Measurements from ENCODE around the gene PSMB7.
A peak's percentile ranks its signal among the peaks of the same experiment; 100 is the strongest.

PSMB7 gene

GRCh38 chr9:124320062-124320973, 94.9 kb downstream of the PSMB7 start:
- peak; percentile 96 for TF ChIP-seq CTCF (conservative IDR thresholded peaks at IDR 0.05; ENCODE audit: low read depth, low read length)
- DNase-seq (ENCODE audit: low read depth): no peak
- H3K4me3 ChIP-seq (ENCODE audit: low read length): no peak overlapping the region

GRCh38 chr9:124315882-124316281, 99.4 kb downstream of the PSMB7 start:
- TF ChIP-seq CTCF (conservative IDR thresholded peaks at IDR 0.05; ENCODE audit: low read depth, low read length): no peak
- H3K4me3 ChIP-seq (ENCODE audit: low read length): no peak overlapping the region
- DNase-seq (ENCODE audit: low read depth): no peak

- TF ChIP-seq CTCF (conservative IDR thresholded peaks at IDR 0.05; ENCODE audit: low read depth, low read length): no peak
- no peak for DNase-seq (ENCODE audit: low read depth)
- no peak overlapping the region for H3K4me3 ChIP-seq (ENCODE audit: low read length)
Observed at GRCh38 chr9:124313940-124314339, 101.3 kb downstream of the PSMB7 start.

GRCh38 chr9:124312290-124313265, 102.7 kb downstream of the PSMB7 start:
- H3K4me3 ChIP-seq (ENCODE audit: low read length): no peak overlapping the region
- peak; percentile 35 for TF ChIP-seq CTCF (conservative IDR thresholded peaks at IDR 0.05; ENCODE audit: low read depth, low read length)
- DNase-seq (ENCODE audit: low read depth): no peak

- H3K4me3 ChIP-seq (ENCODE audit: low read length): no peak overlapping the region
- TF ChIP-seq CTCF (conservative IDR thresholded peaks at IDR 0.05; ENCODE audit: low read depth, low read length): peak; percentile 20
- no peak for DNase-seq (ENCODE audit: low read depth)
Observed at GRCh38 chr9:124311283-124311682, 104.0 kb downstream of the PSMB7 start.

- DNase-seq (ENCODE audit: low read depth): peak; percentile 99
- H3K4me3 ChIP-seq (ENCODE audit: low read length): no peak overlapping the region
- no peak for TF ChIP-seq CTCF (conservative IDR thresholded peaks at IDR 0.05; ENCODE audit: low read depth, low read length)
Observed at GRCh38 chr9:124309667-124310084, 105.6 kb downstream of the PSMB7 start.
